Tongue (tissue), 2 donors: ENCODE measurements around the gene GSK3A. TPM values are rescaled to one million over a fixed set of nuclear protein-coding genes. Genes with fewer than 3 reads are reported as not detected.

Source experiments
- DNase-seq: peaks from one replicate; pipeline ENCODE4 v3.0.0-alpha.2; 2015
- total RNA-seq: library from RNA; depleted of rRNA; stranded (reverse); fragments of >200 nt; gene quantifications from one replicate; pipeline ENCODE4 v1.2.3, GENCODE V29; 2014

Gene GSK3A
- total RNA-seq, 1 donor from 2014 or later, result 23.6 TPM

- no peak for DNase-seq
Observed at GRCh38 chr19:42280815-42281145, 38.4 kb upstream of the GSK3A start.

GRCh38 chr19:42279902-42280814 lies 37.8 kb upstream of the GSK3A start:
- peak; percentile 97 for DNase-seq

GRCh38 chr19:42279155-42279901 lies 36.9 kb upstream of the GSK3A start:
- no peak for DNase-seq

GRCh38 chr19:42278452-42279154 lies 36.2 kb upstream of the GSK3A start:
- DNase-seq, result peak; percentile 78

- peak; percentile 90 for DNase-seq
Observed at GRCh38 chr19:42277821-42278451, 35.5 kb upstream of the GSK3A start.

GRCh38 chr19:42276821-42277220 lies 34.4 kb upstream of the GSK3A start:
- DNase-seq, result no peak

GRCh38 chr19:42276284-42276683 lies 33.9 kb upstream of the GSK3A start:
- DNase-seq, result no peak

- DNase-seq, result no peak
Observed at GRCh38 chr19:42275517-42275916, 33.1 kb upstream of the GSK3A start.

GRCh38 chr19:42275103-42275502 lies 32.7 kb upstream of the GSK3A start:
- no peak for DNase-seq

- no peak for DNase-seq
Observed at GRCh38 chr19:42274065-42274682, 31.8 kb upstream of the GSK3A start.

GRCh38 chr19:42273407-42274064 lies 31.1 kb upstream of the GSK3A start:
- DNase-seq, result no peak

- no peak for DNase-seq
Observed at GRCh38 chr19:42272989-42273406, 30.6 kb upstream of the GSK3A start.

- DNase-seq, result no peak
Observed at GRCh38 chr19:42272535-42272897, 30.1 kb upstream of the GSK3A start.

GRCh38 chr19:42271861-42272534 lies 29.6 kb upstream of the GSK3A start:
- no peak for DNase-seq

GRCh38 chr19:42271045-42271419 lies 28.6 kb upstream of the GSK3A start:
- DNase-seq, result no peak

GRCh38 chr19:42270346-42271044 lies 28.1 kb upstream of the GSK3A start:
- peak; percentile 48 for DNase-seq

- peak; percentile 19 for DNase-seq
Observed at GRCh38 chr19:42269478-42270345, 27.3 kb upstream of the GSK3A start.

- peak; percentile 100 for DNase-seq
Observed at GRCh38 chr19:42268704-42269477, 26.5 kb upstream of the GSK3A start, which contains the start of gene CIC. CIC (plus strand) TSS chr19:42269252; CDS start chr19:42271784, 2,532 bp downstream.
